Activated T-cell treated with anti-CD3 and anti-CD28 coated beads, Interleukin-2, amount 50 U/mL, for 48 hours (primary cell): ENCODE data around the gene CACNG4.

Experiments
- DNase-seq, 2 experiments: peaks; one replicate each; pipeline ENCODE4 v3.0.0-alpha.2; 2020

Gene CACNG4

DNA sequence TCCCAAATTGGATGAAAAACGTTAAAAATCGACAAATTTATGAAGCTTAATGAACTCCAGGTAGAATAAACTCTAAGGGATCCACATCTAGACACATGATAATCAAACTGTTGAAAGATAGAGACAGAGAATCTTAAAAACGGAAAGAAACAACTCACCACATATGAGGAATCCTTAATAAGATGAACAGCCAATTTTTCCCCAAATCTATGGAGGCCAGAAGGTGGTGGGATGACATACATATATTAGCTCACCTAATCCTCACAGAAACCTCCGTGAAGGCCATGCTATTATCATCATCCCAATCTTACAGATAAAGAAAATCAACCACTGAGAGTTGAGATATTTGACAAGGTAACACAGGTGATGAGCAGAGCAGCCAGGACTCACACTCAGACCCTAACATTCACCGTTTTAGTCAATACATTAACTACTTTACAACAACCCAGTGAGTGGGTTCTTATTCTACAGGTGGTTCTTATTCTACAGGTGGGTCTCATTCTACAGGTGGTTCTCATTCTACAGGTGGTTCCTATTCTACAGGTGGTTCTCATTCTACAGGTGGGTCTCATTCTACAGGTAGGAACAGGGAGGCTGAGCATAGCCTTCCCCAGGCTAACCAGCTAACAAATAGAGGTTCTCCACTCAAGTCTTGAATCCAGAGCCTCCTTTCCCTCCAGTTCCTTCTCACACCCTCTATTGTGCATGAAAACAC, 84.7 kb downstream of the CACNG4 start:
- no peak for DNase-seq

DNA sequence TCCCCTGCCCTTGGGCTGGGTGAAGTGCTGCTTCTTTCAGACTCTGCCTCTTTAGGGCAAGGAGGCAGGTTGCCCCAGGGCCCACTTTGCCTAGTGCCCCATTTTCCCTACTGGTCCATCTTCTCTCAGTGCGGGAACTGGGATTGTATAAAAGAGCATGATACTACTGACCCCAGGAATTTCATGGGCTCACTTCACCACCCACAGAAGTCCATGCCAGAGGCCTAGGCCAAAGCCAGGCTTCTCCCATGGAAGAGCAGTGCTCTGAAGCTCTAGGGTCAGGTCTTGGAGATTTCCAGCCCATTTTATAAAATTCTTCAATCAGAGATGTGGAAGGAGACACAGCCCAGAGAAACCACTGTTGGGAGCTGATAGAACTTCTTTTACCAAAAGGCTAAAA, 85.6 kb downstream of the CACNG4 start:
- no peak for DNase-seq

DNA sequence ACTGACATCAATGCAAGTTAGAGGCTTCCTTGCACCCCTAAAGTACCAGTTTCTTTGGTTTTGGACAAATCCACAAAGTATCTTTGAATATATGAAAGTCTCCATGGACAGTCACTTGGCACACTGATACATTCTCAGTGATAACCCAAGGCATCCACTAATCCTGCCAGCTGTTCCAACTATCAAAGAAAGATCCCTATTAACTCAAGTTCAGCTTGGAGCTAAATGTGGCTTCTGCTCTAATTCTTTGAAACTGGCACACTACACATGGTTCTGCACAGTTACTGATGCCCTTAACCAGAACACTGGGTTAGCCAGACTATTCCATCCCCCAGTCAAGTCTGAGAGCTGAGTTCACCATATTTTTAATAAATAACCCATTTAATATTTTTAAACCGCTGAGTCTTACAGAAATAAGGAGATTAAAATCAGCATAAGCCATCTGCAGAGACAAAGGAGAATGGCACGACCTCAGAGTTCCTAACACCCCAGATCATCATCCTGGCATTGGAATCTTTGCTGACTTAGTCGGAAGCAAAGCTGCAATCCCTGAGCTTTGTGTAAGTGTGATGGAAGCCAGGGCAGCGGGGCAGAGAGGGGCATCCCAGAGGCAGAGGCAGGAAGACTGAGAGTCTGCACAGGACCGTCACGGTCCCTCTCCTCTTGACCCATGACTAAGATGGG, 86.1 kb downstream of the CACNG4 start:
- DNase-seq: no peak

DNA sequence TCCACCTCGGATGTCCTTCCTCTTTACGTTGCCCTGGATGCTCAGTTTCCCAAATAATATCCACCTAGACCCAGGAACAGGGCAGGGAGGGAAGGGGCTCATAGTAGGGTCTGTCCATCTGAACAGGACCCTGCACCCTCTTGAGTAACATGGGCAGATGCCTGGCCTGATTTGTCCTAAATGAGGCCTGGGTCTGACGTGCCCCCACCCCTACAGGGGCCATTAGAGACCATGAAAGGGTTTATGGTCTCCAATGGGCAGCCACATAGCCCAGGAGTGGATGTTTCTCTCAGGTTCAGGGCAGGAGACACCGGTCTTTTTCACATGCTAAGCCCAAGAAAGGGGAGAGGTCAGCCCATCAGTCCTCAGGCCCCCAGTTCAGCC, 86.6 kb downstream of the CACNG4 start:
- no peak for DNase-seq

DNA sequence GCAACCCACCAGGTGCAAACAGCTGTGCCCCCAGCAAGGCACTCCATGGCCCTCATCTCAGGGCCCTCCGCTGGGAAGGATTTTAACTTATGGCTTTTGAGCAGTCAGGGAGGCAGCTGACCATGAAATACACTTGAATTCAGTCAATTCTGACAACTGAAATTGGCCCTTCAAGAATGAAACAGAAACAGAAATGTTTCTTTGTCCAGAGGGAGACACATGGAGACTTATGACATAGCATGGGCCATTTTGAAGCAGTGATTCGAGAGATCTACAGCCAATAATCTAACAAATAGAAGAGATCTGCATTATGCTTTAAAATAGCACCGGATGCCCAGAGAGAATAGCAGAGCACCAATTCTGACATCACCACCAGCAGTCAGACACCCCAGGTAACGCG, 87.3 kb downstream of the CACNG4 start:
- DNase-seq: no peak

DNA sequence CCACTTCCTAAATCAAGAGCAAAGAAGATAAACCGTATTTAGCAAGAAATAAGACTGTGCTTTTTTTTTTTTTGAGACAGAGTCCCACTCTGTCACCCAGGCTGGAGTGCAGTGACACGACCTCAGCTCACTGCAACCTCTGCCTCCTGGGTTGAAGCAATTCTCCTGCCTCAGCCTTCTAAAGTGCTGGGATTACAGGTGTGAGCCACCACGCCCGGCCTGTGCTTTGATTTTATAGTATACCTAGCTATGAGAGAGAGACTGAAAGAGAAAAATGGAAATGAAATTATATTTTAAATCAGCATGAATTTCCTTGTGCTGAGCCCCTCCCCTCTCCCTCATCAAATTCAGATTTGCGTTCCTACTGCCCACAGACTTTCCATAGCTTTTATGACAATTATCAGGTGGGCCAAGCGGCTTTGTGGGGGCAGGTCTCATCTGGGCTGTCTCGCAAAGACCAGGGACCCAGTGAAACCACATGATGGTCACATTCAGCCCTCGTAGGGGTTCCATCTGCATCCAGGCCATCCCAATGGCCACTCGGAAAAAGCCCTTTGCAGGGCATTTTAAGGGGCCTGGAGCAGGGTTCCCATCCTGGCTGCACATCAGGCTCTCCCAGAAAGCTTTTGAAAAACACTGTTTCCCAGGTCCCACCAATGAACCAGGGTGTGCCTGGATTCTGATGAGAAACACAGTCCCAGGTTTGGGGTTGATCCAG, 88.4 kb downstream of the CACNG4 start:
- no peak for DNase-seq

DNA sequence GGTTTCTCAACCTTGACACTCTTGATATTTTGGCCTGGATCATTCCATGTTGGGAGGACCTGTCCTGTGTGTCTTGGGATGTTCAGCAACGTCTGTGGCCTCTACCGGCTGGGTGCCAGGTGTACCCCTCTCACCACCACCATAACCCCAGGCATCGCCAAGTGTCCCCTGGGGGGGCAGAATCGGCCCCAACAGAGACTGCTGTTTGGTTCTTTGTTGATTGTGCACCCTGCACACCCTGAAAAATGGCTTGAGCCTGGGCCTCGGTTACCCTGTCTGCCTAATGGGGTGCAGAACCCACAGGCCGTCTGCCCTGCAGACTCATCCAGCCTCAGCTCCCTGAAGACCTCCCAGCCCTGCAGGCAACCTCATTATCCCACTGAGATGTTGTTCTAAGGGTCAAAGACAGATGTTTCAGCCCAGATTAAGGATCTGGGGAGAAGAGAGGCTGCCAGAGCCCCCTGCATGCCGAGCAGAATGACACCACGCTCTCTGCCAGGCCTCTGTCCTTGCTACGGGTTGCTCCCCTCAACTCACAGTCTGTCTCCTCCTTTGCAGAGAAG, 89.0 kb downstream of the CACNG4 start:
- no peak for DNase-seq

DNA sequence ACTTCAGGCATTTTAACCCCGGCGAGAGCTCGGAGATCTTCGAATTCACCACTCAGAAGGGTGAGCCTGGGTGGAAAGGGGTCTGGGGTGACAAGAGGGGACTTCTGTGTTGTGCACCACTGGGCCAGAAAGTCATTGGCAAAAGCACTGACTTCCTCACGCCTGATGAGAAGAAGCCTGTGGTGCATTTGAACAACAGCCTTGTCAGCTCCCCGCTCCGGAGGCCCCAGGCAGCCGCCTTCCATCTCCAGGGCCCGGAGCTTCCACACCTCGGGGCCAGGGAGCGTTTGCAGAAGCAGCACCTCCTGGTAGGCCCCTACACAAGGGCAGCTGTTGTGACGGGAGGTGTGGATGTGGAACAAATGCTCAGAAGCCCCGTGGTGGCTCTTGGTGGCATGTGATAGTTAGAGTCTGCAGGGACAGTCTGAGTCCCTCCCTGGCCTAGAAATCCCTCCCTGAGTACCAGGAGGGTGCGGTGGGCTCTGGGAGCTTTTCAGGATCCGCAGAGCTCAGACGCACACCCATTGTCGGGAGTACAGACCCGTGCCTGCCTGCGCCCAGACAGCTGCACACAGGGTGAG, 89.6 kb downstream of the CACNG4 start:
- no peak for DNase-seq

DNA sequence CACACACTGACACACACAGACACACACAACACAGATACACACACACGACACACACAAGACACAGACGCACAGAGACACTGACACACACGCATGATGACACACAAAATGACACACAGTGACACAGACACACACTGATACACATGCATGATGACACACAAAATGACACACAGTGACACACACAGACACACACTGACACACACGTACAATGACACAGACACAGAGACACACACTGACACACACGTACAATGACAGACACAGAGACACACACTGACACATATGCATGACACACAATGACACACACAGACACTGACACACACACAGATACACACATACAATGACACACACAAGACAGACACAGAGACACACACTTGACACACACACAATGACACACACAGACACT, 90.1 kb downstream of the CACNG4 start:
- DNase-seq: no peak

DNA sequence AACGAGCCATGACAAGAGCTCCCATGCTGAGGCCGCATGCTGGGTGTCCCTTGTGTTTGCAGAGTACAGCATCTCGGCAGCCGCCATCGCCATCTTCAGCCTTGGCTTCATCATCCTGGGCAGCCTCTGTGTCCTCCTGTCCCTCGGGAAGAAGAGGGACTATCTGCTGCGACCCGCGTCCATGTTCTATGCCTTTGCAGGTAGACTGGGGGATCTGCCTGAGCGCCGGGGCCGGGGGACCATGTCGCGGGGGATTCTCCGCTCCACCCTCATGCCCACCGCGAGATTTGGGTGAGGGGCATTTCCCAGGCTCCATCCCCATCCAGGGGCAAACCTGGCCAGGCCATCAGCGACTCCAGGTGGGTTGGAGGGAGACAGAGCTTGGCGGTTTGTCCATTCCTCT, 90.5 kb downstream of the CACNG4 start:
- peak in 1 of 2 experiments; percentile 7 for DNase-seq

DNA sequence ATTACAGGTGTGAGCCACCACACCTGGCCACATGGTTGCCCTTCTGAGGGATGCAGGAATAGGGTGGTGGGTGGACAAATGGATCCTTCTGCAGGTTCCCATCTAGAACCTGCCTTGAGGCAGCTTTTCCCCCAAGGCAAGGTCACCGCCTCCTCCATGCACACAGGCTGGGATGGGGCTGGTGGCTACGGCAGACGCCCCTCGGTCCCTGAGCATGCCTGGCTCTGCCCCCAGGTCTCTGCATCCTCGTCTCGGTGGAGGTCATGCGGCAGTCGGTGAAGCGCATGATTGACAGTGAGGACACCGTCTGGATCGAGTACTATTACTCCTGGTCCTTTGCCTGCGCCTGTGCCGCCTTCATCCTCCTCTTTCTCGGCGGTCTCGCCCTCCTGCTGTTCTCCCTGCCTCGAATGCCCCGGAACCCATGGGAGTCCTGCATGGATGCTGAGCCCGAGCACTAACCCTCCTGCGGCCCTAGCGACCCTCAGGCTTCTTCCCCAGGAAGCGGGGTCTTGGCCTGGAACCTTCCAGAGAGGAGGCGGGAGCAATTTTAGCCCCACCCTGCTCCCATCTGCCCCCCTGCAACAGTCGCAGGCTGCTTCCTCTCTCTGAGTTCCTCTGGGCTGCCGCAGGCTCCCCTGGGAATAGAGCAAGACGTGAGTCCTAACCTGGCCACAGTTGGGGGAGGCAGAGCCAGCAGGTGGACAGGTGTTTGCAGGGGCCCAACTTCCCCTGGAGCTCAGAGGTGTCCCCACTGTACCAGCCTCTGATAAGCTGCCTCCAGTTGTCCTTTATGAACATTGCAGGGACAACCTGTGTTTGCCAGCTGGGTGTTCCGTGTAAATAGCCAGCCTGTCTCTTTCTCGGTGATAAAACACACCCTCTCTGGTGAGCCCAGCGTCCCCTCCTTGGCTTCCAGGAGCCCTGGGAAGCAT, 91.6 kb downstream of the CACNG4 start:
- peak; percentile 10 to 11 for DNase-seq

DNA sequence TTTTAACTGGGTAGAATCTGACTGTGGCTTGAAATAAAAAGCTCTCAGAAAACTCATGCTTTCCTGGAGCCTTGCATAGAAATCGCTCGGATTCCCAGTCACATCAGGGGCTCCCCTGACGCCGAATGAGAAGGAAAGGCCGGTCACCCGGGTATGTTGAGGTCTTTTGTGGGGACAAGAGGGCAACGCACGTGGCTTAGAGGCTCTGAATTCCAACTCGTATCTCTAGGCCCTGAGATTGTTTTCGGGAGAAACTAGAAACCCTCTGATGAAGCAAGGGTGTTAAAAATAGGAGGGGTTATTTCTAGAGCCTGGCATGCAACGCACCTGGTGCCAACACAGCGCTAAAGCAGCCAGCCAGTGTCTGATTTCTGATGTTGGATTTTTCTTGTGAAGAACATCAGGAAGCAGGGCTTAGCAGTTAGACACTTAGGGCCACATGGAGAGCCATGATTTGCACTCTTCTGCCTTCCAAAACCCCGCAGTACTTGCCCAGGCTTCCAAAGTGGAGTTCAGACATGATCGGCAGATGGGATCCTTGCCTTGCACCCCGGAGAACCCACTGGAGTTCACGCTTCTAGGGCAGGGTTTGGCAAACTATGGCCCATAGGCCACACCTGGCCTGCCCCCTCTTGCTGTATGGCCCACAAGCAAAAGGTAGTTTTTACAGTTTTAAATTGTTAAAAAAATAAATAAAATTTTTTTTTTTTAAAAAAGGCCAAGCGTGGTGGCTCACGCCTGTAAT, 92.4 kb downstream of the CACNG4 start:
- DNase-seq: peak; percentile 7 to 10

DNA sequence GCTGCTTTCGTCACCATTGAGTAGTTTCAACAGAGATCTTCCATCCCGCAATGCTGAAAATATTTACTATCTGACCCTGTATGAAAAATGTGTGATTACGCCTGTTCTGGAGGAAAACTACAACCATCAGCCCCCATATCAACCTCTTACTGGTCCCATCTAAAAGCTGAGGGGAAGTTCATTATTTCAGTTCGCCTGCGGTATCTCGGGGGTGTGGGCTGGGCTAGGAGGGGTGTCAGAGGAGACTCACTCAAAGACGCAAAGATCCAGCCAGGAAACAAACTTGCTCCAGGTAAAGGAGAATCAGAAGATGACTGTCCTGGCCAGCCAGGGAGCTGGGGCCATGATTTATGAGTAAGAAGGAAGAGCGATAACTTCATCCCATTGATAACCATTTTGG, 93.5 kb downstream of the CACNG4 start:
- DNase-seq: no peak

DNA sequence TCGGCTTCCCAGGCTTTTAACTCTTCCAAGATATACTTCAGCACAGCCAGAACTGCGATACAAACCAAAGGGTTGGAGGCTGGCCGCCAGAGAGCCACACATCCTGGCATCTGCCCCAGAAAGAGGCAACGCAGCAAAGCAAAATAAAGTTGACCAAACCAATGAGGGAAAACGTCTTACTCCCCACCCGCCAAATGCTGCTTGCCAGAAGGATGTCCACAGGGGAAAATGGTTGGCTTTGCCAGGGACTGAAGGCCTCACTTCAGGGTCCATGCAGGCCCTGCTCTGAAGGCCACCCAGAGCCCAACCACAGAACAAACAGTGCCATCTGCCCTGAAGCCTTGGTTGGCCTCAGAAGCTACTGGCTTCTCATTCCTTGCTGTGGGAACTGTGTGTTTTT, 94.9 kb downstream of the CACNG4 start:
- DNase-seq: peak; percentile 3 to 9

DNA sequence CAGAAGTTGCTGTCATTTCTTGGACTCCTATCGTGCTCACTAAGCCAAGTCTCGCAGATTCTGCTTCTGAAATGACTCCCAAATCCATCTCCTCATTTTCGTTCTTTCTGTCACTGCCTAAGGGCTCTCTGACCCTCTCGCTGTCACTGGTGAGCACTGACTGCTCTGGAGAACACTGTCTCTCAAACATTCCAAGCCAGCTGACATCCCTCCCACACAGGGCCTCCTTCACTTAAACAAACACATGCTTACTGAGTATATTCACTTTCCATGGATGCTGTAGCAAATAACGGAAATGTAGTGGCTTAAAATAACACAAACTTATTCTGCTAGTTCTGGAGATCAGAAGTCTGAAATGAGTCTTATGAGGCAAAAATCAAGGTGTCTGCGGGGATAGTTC, 98.6 kb downstream of the CACNG4 start:
- DNase-seq: no peak

DNA sequence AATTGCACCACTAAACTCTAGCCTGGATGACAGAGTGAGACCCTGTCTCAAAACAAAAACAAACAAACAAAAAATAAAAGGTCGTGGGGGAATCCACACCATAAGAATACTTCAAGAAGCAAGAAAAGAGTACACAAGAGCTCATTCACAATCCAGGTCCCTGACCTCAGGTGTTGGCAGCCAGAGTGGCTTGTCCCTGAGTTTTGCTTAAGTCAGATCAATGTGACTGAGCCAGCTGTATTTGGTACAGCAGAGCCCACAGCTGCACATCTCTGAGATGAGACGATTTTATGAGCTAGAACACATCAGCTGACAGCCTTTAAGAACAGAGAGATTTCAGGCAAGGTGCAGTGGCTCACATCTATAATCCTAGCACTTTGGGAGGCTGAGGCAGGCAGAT, 102.2 kb downstream of the CACNG4 start:
- DNase-seq: no peak

DNA sequence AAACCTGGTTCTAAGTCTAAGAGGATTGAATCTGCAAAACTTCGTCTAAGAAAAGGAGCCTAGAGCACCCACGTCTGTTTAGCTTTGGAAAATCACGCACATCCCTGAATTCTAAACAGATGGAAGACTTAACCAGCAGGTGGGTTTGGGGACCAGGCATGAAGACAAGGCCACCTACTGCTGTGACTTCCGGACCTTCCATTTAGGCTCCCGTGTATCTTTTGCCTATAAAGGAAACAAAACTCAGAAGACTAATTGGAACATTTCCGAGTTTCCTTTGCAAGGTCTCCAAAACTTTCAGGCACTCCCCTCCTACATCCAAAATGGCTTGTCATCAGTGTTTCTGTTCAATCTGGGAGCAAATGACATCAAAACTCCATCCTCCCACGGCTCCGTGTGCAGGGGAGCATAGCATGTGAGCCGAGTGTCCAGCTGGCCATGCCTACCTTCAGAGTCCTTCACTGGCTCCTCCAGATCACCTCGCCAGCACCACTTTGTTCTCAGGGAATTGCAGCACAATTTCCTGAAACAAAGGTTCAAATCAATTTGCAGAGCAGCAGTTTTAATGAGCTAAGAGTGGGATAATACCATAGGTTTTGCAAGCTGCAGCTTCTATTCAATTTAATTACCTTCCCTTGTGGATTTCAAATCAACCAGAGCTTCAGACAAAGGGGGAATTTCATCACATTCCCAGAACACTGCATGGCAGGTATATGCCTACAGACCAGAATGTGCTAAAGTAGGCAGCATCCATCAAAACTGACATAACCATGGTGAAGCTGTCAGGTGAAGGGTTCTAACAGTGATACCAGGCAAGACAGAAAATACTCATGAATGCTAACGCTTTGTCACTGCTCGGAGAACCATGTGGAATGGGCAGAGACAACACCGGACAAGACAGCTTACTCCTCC, 103.3 kb downstream of the CACNG4 start:
- no peak for DNase-seq

DNA sequence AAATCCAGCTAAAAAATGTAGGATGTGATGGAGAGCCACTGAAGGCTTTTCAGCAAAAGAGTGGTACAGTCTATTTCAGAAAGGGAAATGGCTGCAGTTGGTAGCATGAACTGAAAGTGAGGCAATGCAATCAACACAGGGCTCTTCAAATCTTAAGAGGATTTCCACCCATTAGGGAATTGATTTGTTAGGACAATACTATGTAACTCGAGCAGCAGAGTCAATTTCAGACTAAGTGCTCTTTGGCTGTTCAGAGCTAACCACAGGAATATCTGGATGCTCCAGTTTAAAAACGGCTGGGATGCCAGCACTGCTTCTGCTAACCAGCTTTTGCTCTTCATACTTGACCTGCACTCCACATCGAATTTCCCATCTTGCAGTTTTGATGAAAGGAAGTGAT, 104.5 kb downstream of the CACNG4 start:
- DNase-seq: no peak

DNA sequence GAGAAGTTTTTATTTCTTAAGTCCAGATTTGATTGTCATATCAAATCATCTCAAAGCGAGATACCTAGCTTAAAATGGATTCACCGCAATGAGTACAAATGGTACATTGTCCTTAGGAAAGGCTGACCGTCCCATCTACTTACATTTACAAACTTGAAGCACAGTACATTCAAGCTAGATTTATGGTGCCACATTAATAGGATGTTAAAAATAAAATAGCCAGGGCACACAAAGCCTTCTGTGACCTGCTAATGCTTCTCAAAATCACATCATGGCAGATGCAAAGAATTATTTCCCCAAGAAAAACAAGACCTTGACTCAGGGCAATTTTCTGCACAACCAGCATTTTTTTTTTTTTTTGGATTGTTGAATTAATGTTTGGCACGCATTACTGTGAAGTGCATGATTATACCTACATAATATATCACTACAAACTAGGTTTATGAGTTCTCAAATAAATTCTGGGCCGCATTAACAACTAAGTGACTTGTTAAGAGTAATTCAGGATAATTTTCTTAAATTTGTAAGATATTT, 105.2 kb downstream of the CACNG4 start:
- DNase-seq: no peak

DNA sequence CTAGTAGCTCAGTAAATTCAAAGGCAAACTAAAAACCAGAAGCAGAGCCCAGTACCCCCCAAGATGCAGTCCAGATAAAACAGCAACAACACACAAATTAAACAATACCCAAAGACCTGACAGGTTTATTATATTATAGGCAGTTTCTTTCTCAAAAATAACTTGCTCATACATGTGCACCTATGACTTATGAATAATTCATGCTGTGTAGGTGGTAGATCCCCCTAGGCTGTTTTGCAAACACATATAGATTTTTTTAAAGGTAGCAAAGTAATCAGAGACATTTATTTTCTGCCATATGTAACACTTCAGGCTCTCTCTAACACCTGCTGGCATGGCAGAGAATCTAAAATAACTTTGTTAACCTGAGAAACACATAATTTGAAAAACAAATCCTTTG, 107.1 kb downstream of the CACNG4 start:
- no peak for DNase-seq
